ENCODE results near the gene MLLT3.

DNA sequence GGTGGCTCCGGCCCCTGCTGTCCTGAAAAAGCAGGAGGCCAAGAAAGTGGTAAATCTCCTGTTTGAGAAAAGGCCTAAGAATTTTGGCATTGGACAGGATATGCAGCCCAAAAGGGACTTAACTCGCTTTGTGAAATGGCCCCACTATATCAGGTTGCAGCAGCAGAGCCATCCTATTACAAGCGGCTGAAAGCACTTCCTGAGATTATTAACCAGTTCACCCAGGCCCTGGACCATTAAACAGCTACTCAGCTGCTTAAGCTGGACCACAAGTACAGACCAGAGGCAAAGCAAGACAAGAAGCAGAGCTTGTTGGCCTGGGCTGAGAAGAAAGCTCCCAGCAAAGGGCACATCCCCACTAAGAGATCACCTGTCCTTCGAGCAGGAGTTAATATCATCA, 89.7 kb downstream of the MLLT3 start:
- TF ChIP-seq, protein P1, sequence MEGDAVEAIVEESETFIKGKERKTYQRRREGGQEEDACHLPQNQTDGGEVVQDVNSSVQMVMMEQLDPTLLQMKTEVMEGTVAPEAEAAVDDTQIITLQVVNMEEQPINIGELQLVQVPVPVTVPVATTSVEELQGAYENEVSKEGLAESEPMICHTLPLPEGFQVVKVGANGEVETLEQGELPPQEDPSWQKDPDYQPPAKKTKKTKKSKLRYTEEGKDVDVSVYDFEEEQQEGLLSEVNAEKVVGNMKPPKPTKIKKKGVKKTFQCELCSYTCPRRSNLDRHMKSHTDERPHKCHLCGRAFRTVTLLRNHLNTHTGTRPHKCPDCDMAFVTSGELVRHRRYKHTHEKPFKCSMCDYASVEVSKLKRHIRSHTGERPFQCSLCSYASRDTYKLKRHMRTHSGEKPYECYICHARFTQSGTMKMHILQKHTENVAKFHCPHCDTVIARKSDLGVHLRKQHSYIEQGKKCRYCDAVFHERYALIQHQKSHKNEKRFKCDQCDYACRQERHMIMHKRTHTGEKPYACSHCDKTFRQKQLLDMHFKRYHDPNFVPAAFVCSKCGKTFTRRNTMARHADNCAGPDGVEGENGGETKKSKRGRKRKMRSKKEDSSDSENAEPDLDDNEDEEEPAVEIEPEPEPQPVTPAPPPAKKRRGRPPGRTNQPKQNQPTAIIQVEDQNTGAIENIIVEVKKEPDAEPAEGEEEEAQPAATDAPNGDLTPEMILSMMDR (conservative IDR thresholded peaks at IDR 0.05; ENCODE audit: low read depth, low read length) = no peak
- no peak for TF ChIP-seq EZH2 (IDR thresholded peaks at IDR 0.05; ENCODE audit: borderline replicate concordance, low read depth, low read length, poor library complexity, severe bottlenecking)
